ENCODE measurements around the gene ALOX12B. TPM values are rescaled to one million over a fixed set of nuclear protein-coding genes. Genes with fewer than 3 reads are reported as not detected.
A peak's percentile ranks its signal among the peaks of the same experiment; 100 is the strongest.

Gene ALOX12B
- total and polyA plus RNA-seq, 2 of the 8 experiments (the other 6 are each of a cell fraction or from before 2014, with no cell fraction given) = 0.86 TPM; not detected in 1

DNA sequence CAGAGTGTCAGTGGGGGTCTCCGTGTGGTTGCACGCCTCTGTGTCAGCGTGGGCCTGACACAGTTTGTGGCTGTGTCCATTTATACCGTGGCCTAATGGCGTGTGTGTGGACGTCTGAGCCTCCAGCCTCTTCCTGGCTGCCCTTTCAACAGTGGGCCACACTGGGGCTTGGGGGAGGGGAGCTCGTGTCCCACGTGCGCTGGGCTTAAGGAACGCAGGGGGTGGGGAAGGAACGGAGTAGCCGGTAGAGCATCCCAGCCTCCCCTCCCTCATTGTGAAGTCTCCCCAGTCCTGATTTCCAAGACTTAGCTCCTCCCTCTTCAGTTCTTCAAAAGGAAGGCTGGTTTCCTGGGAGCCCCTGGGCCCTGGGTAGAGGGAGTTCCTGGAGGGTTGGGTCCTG is 45.9 kb upstream of the ALOX12B start (continued):
- TF ChIP-seq TBP (IDR thresholded peaks at IDR 0.05; ENCODE audit: low read depth, low read length) = 0 out of 2 replicates have a peak, but pooled peaks have one; percentile 26
- TF ChIP-seq, protein P1, sequence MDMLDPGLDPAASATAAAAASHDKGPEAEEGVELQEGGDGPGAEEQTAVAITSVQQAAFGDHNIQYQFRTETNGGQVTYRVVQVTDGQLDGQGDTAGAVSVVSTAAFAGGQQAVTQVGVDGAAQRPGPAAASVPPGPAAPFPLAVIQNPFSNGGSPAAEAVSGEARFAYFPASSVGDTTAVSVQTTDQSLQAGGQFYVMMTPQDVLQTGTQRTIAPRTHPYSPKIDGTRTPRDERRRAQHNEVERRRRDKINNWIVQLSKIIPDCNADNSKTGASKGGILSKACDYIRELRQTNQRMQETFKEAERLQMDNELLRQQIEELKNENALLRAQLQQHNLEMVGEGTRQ (IDR thresholded peaks at IDR 0.05; ENCODE audit: low read length) = peak; percentile 48
- 0 out of 4 replicates have a peak, but pooled peaks of 1 of the 2 experiments have one; percentile 51 for TF ChIP-seq SIN3A (conservative IDR thresholded peaks at IDR 0.05 in 1 of 2, IDR thresholded peaks at IDR 0.05 in 1 of 2; ENCODE audit: low read depth in 1 of 2, low read length in 2 of 2)
- peak; percentile 27; the same call in 1 of the 2 replicates for TF ChIP-seq SP1 (IDR thresholded peaks at IDR 0.05; ENCODE audit: low read depth, low read length)
